ENCODE measurements around the gene ADPRHL1.

The ADPRHL1 gene

GRCh38 chr13:113421673-113422270 is 31.5 kb downstream of the ADPRHL1 start:
- no peak for DNase-seq (ENCODE audit: low spot score)
- Histone ChIP-seq H3K36me3 (ENCODE audit: low read depth) (no peaks in the 10 kb centered on the region), H3K4me3 (ENCODE audit: severe bottlenecking) (no peak overlapping the region), H3K4me1 (ENCODE audit: insufficient read depth, poor library complexity, severe bottlenecking) (no peaks in the 10 kb centered on the region), H3K9me3 (ENCODE audit: severe bottlenecking) (no peaks in the 10 kb centered on the region), H3K27ac (ENCODE audit: poor library complexity, severe bottlenecking) (no peak overlapping the region), H3K27me3 (ENCODE audit: insufficient read depth, poor library complexity, severe bottlenecking) (no peaks in the 10 kb centered on the region)
- ATAC-seq (ENCODE audit: low read depth): no peak
- TF ChIP-seq CTCF (IDR thresholded peaks at IDR 0.05; ENCODE audit: poor library complexity, severe bottlenecking): no peak

- Histone ChIP-seq H3K27ac (ENCODE audit: poor library complexity, severe bottlenecking) (no peak overlapping the region), H3K4me1 (ENCODE audit: insufficient read depth, poor library complexity, severe bottlenecking) (no peaks in the 10 kb centered on the region)
- ATAC-seq (ENCODE audit: low read depth): no peak
These were observed 32.3 kb downstream of the ADPRHL1 start for GRCh38 chr13:113420833-113421600.

GRCh38 chr13:113420232-113420631 is 33.1 kb downstream of the ADPRHL1 start:
- Histone ChIP-seq H3K9me3 (ENCODE audit: severe bottlenecking) (no peaks in the 10 kb centered on the region), H3K4me1 (ENCODE audit: insufficient read depth, poor library complexity, severe bottlenecking) (no peaks in the 10 kb centered on the region), H3K4me3 (ENCODE audit: severe bottlenecking) (no peak overlapping the region), H3K36me3 (ENCODE audit: low read depth) (no peaks in the 10 kb centered on the region), H3K27me3 (ENCODE audit: insufficient read depth, poor library complexity, severe bottlenecking) (no peaks in the 10 kb centered on the region), H3K27ac (ENCODE audit: poor library complexity, severe bottlenecking) (no peak overlapping the region)
- ATAC-seq (ENCODE audit: low read depth): no peak
- TF ChIP-seq CTCF (IDR thresholded peaks at IDR 0.05; ENCODE audit: poor library complexity, severe bottlenecking): no peak
- no peak for DNase-seq (ENCODE audit: low spot score)

More at GRCh38 chr13:113420833-113421600, 32.3 kb downstream of the ADPRHL1 start:
- no peak for TF ChIP-seq CTCF (IDR thresholded peaks at IDR 0.05; ENCODE audit: poor library complexity, severe bottlenecking)
- Histone ChIP-seq H3K4me3 (ENCODE audit: severe bottlenecking) (no peak overlapping the region), H3K36me3 (ENCODE audit: low read depth) (no peaks in the 10 kb centered on the region), H3K9me3 (ENCODE audit: severe bottlenecking) (no peaks in the 10 kb centered on the region), H3K27me3 (ENCODE audit: insufficient read depth, poor library complexity, severe bottlenecking) (no peaks in the 10 kb centered on the region)
- DNase-seq (ENCODE audit: low spot score): no peak

- Histone ChIP-seq H3K27me3 (ENCODE audit: insufficient read depth, poor library complexity, severe bottlenecking) (no peaks in the 10 kb centered on the region), H3K9me3 (ENCODE audit: severe bottlenecking) (no peaks in the 10 kb centered on the region), H3K27ac (ENCODE audit: poor library complexity, severe bottlenecking) (no peak overlapping the region), H3K4me3 (ENCODE audit: severe bottlenecking) (no peak overlapping the region), H3K36me3 (ENCODE audit: low read depth) (no peaks in the 10 kb centered on the region), H3K4me1 (ENCODE audit: insufficient read depth, poor library complexity, severe bottlenecking) (no peaks in the 10 kb centered on the region)
- TF ChIP-seq CTCF (IDR thresholded peaks at IDR 0.05; ENCODE audit: poor library complexity, severe bottlenecking): no peak
- DNase-seq (ENCODE audit: low spot score): no peak
- no peak for ATAC-seq (ENCODE audit: low read depth)
These were observed 33.6 kb downstream of the ADPRHL1 start for GRCh38 chr13:113419531-113420193.
